Mesenchymal stem cell (in vitro differentiated cells and primary cell): ENCODE data around the gene ARMC9.
A peak's percentile ranks its signal among the peaks of the same experiment; 100 is the strongest.

Experiments
- DNase-seq: peaks from one replicate; pipeline ENCODE4 v3.0.0-alpha.2; 2013
- H2AFZ ChIP-seq: one replicate; pipeline ENCODE4 v1.6.1; 2013; ENCODE audit warnings: low read depth, mild to moderate bottlenecking, control low read depth, inconsistent platforms, low read length, moderate library complexity
- H2AK5ac ChIP-seq: 2 replicates; pipeline ENCODE4 v1.6.1; 2013; ENCODE audit warnings: low read length, moderate library complexity, mild to moderate bottlenecking, inconsistent platforms; ENCODE audit not compliant: severe bottlenecking
- H2BK120ac ChIP-seq: one replicate; pipeline ENCODE4 v1.6.1; 2013; ENCODE audit warnings: low read depth, mild to moderate bottlenecking, inconsistent platforms, low read length, moderate library complexity
- H2BK12ac ChIP-seq, 2 experiments: one replicate each; pipeline ENCODE4 v1.6.1; 2013; ENCODE audit warnings: inconsistent platforms in 2 of 2, low read length in 2 of 2, mild to moderate bottlenecking in 2 of 2, moderate library complexity in 2 of 2, control low read depth in 1 of 2
- H2BK15ac ChIP-seq: one replicate; pipeline ENCODE4 v1.6.1; 2013; ENCODE audit warnings: mild to moderate bottlenecking, low read depth, inconsistent platforms; ENCODE audit not compliant: poor library complexity, severe bottlenecking
- H2BK5ac ChIP-seq: 2 replicates; pipeline ENCODE4 v1.6.1; 2013; ENCODE audit warnings: low read depth, mild to moderate bottlenecking, low read length, control low read depth, inconsistent platforms; ENCODE audit not compliant: poor library complexity, severe bottlenecking
- H3K14ac ChIP-seq, 2 experiments: one replicate each; pipeline ENCODE4 v1.6.1; 2013; ENCODE audit warnings: inconsistent platforms in 2 of 2, low read length in 2 of 2, control low read depth in 1 of 2, mild to moderate bottlenecking in 1 of 2, moderate library complexity in 1 of 2
- H3K18ac ChIP-seq, 2 experiments: one replicate each; pipeline ENCODE4 v1.6.1; 2013; ENCODE audit warnings: inconsistent platforms in 2 of 2, low read length in 2 of 2, control low read depth in 1 of 2, low read depth in 1 of 2, mild to moderate bottlenecking in 1 of 2
- H3K23ac ChIP-seq, 2 experiments: one replicate each; pipeline ENCODE4 v1.6.1; 2013; ENCODE audit warnings: inconsistent platforms in 2 of 2, low read length in 2 of 2, mild to moderate bottlenecking in 2 of 2, moderate library complexity in 2 of 2, control low read depth in 1 of 2
- H3K27ac ChIP-seq: 2 replicates; pipeline ENCODE4 v1.5.1; 2013; ENCODE audit warnings: mild to moderate bottlenecking, moderate library complexity, low read length, control low read depth, inconsistent platforms; ENCODE audit not compliant: poor library complexity, severe bottlenecking
- H3K27me3 ChIP-seq, 2 experiments: 2 replicates each; pipeline versions ENCODE4 v1.6.1 to v1.7.0; 2013; ENCODE audit warnings: low read length in 2 of 2, mild to moderate bottlenecking in 2 of 2, moderate library complexity in 2 of 2, control low read depth in 1 of 2, inconsistent platforms in 1 of 2; ENCODE audit not compliant: control insufficient read depth in 1 of 2, insufficient read depth in 1 of 2
- H3K36me3 ChIP-seq, 2 experiments: 2 replicates each; pipeline versions ENCODE4 v1.6.1 to v1.7.0; 2013; ENCODE audit warnings: low read length in 2 of 2, control low read depth in 1 of 2, inconsistent platforms in 1 of 2, low read depth in 1 of 2, mild to moderate bottlenecking in 1 of 2; ENCODE audit not compliant: insufficient read depth in 2 of 2, control insufficient read depth in 1 of 2
- H3K4ac ChIP-seq, 2 experiments: one replicate each; pipeline ENCODE4 v1.6.1; 2013; ENCODE audit warnings: inconsistent platforms in 2 of 2, low read length in 2 of 2, mild to moderate bottlenecking in 2 of 2, moderate library complexity in 2 of 2, control low read depth in 1 of 2, low read depth in 1 of 2
- H3K4me1 ChIP-seq: 2 replicates; pipeline ENCODE4 v1.6.1; 2013; ENCODE audit warnings: low read depth, low read length, control low read depth; ENCODE audit not compliant: control insufficient read depth, insufficient read depth
- H3K4me2 ChIP-seq: 2 replicates; pipeline ENCODE4 v1.6.1; 2013; ENCODE audit warnings: low read length, mild to moderate bottlenecking, inconsistent platforms; ENCODE audit not compliant: poor library complexity, severe bottlenecking
- H3K4me3 ChIP-seq, 2 experiments: 2 replicates each; pipeline versions ENCODE4 v1.5.1 to v1.7.0; 2013; ENCODE audit warnings: low read length in 2 of 2, mild to moderate bottlenecking in 2 of 2, control low read depth in 1 of 2, low read depth in 1 of 2; ENCODE audit not compliant: insufficient read depth in 1 of 2
- H3K79me1 ChIP-seq: replicated peaks from 2 replicates; pipeline ENCODE4 v1.6.1; 2013; ENCODE audit warnings: mild to moderate bottlenecking, control low read depth, low read length, inconsistent platforms; ENCODE audit not compliant: poor library complexity, severe bottlenecking
- H3K9ac ChIP-seq: 2 replicates; pipeline ENCODE4 v1.7.0; 2013; ENCODE audit warnings: mild to moderate bottlenecking, low read length, moderate library complexity
- H3K9me3 ChIP-seq: 2 replicates; pipeline ENCODE4 v1.7.0; 2013; ENCODE audit warnings: mild to moderate bottlenecking, low read length; ENCODE audit not compliant: control insufficient read depth
- H4K8ac ChIP-seq: one replicate; pipeline ENCODE4 v1.6.1; 2013; ENCODE audit warnings: inconsistent platforms, mild to moderate bottlenecking, low read length, moderate library complexity
- H4K91ac ChIP-seq: one replicate; pipeline ENCODE4 v1.6.1; 2013; ENCODE audit warnings: mild to moderate bottlenecking, low read length, inconsistent platforms
- WGBS: methylation state at CpG from one replicate; pipeline ENCODE4 v1.1.7; 2013; ENCODE audit warnings: mixed read lengths; 5-methylcytosine and 5-hydroxymethylcytosine counted together

The ARMC9 gene

GRCh38 chr2:231199219-231199618, 788 bp downstream of the ARMC9 start:
- no peak overlapping the region for H2BK5ac ChIP-seq
- no peak overlapping the region for H2BK120ac ChIP-seq
- peak overlapping the region; percentile 55 for H3K4me2 ChIP-seq
- H3K9ac ChIP-seq = peak overlapping the region; percentile 96
- H3K4me1 ChIP-seq = peaks cover 18% of the 10 kb centered on the region
- H3K27me3 ChIP-seq = no peaks in the 10 kb centered on the region
- H3K79me1 ChIP-seq = peaks cover 10% of the 10 kb centered on the region
- H3K14ac ChIP-seq = no peak overlapping the region
- peak overlapping the region in 1 of 2 experiments; percentile 93 for H3K4me3 ChIP-seq
- peak overlapping the region; percentile 7 to 13 for H3K18ac ChIP-seq
- no peak overlapping the region for H4K91ac ChIP-seq
- H3K23ac ChIP-seq = no peak overlapping the region
- peak overlapping the region; percentile 37 for H2AK5ac ChIP-seq
- no peak overlapping the region for H2BK12ac ChIP-seq
- DNase-seq = peak; percentile 60
- H3K9me3 ChIP-seq = no peaks in the 10 kb centered on the region
- peak overlapping the region in 1 of 2 experiments; percentile 9 for H3K4ac ChIP-seq
- H3K36me3 ChIP-seq = peaks cover 11 to 37% of the 10 kb centered on the region in 2 experiments
- peak overlapping the region; percentile 50 for H4K8ac ChIP-seq
- no peak overlapping the region for H2AFZ ChIP-seq
- 18% methylated on average over 4 of the region's 5 CpGs for WGBS
- no peak overlapping the region for H2BK15ac ChIP-seq
- peak overlapping the region; percentile 91 for H3K27ac ChIP-seq

- Histone ChIP-seq H2BK120ac (no peak overlapping the region), H3K14ac (peak overlapping the region in 1 of 2 experiments; percentile 45), H3K9ac (peak overlapping the region; percentile 38), H4K91ac (peak overlapping the region; percentile 81), H3K4me1 (peaks cover 21% of the 10 kb centered on the region), H3K79me1 (peaks cover 14% of the 10 kb centered on the region), H3K27me3 (no peaks in the 10 kb centered on the region), H3K4ac (peak overlapping the region in 1 of 2 experiments; percentile 77), H3K9me3 (no peaks in the 10 kb centered on the region), H3K27ac (no peak overlapping the region), H2BK15ac (no peak overlapping the region), H2AK5ac (no peak overlapping the region), H2AFZ (no peak overlapping the region), H2BK12ac (peak overlapping the region in 1 of 2 experiments; percentile 70), H4K8ac (peak overlapping the region; percentile 38), H3K4me2 (peak overlapping the region; percentile 18), H3K36me3 (peaks cover 26 to 51% of the 10 kb centered on the region in 2 experiments), H3K23ac (peak overlapping the region in 1 of 2 experiments; percentile 54), H3K18ac (peak overlapping the region; percentile 72 to 89), H3K4me3 (peak overlapping the region in 1 of 2 experiments; percentile 93), H2BK5ac (no peak overlapping the region)
- DNase-seq = peak; percentile 81
- 94% methylated on average over 3 of the region's 3 CpGs for WGBS
Measured at GRCh38 chr2:231200805-231201474, 2.5 kb downstream of the ARMC9 start.

GRCh38 chr2:231201475-231201814, 3.0 kb downstream of the ARMC9 start:
- no peak for DNase-seq
- Histone ChIP-seq H2BK15ac (no peak overlapping the region), H3K4ac (peak overlapping the region in 1 of 2 experiments; percentile 77), H3K27ac (no peak overlapping the region), H3K36me3 (peaks cover 26 to 55% of the 10 kb centered on the region in 2 experiments), H3K23ac (no peak overlapping the region), H3K18ac (peak overlapping the region; percentile 72 to 89), H3K4me1 (peaks cover 21% of the 10 kb centered on the region), H2BK120ac (no peak overlapping the region), H3K4me2 (peak overlapping the region; percentile 18), H2BK12ac (peak overlapping the region in 1 of 2 experiments; percentile 70), H3K79me1 (peaks cover 14% of the 10 kb centered on the region), H3K4me3 (peak overlapping the region in 1 of 2 experiments; percentile 93), H4K8ac (no peak overlapping the region), H4K91ac (no peak overlapping the region), H3K27me3 (no peaks in the 10 kb centered on the region), H2BK5ac (no peak overlapping the region), H3K9me3 (no peaks in the 10 kb centered on the region), H2AFZ (no peak overlapping the region), H3K9ac (no peak overlapping the region), H2AK5ac (no peak overlapping the region), H3K14ac (no peak overlapping the region)
- WGBS = 76% methylated on average over 4 of the region's 4 CpGs

GRCh38 chr2:231203087-231203486, 4.7 kb downstream of the ARMC9 start:
- no peak overlapping the region for H2BK5ac ChIP-seq
- DNase-seq = no peak
- 95% methylated on average over 7 of the region's 7 CpGs for WGBS

More at GRCh38 chr2:231203087-231203486, 4.7 kb downstream of the ARMC9 start:
- peaks cover 18% of the 10 kb centered on the region for H3K4me1 ChIP-seq
- no peak overlapping the region for H3K4me2 ChIP-seq
- H3K79me1 ChIP-seq = peaks cover 22% of the 10 kb centered on the region
- no peak overlapping the region for H2BK12ac ChIP-seq
- H2BK15ac ChIP-seq = no peak overlapping the region
- peak overlapping the region in 1 of 2 experiments; percentile 7 for H3K14ac ChIP-seq
- no peak overlapping the region for H3K4me3 ChIP-seq
- H3K4ac ChIP-seq = no peak overlapping the region
- H4K8ac ChIP-seq = no peak overlapping the region
- H3K9me3 ChIP-seq = no peaks in the 10 kb centered on the region
- peak overlapping the region; percentile 36 for H4K91ac ChIP-seq
- H3K9ac ChIP-seq = no peak overlapping the region
- peak overlapping the region; percentile 6 for H2BK120ac ChIP-seq
- no peak overlapping the region for H2AK5ac ChIP-seq
- H3K27me3 ChIP-seq = no peaks in the 10 kb centered on the region
- no peak overlapping the region for H3K18ac ChIP-seq
- no peak overlapping the region for H2AFZ ChIP-seq
- H3K36me3 ChIP-seq = peaks cover 36 to 68% of the 10 kb centered on the region in 2 experiments
- H3K23ac ChIP-seq = no peak overlapping the region
- H3K27ac ChIP-seq = no peak overlapping the region
